ENCODE results near the gene RRP12.
A peak's percentile ranks its signal among the peaks of the same experiment; 100 is the strongest.
"Not testable (repeated sequence)": the region's sequence is repeated elsewhere in the genome, so short reads cannot be mapped to it uniquely, and the experiment has no call there.

The RRP12 gene

DNA sequence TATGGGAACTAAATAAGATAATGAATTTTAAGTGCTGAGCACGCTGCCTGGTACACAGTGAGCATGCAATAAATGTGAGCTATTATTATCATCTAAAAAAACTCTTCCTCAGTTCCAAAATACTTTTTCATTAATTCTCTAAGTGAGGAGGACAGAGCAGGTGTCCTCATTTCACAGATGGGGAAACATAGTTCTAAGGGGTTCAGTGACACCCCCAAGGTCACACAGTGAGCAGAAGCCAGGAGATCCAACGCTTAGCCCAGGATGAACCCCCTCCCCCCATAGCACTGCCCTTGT, 6.8 kb upstream of the RRP12 start:
- DNase-seq (ENCODE audit: low spot score): no peak

DNA sequence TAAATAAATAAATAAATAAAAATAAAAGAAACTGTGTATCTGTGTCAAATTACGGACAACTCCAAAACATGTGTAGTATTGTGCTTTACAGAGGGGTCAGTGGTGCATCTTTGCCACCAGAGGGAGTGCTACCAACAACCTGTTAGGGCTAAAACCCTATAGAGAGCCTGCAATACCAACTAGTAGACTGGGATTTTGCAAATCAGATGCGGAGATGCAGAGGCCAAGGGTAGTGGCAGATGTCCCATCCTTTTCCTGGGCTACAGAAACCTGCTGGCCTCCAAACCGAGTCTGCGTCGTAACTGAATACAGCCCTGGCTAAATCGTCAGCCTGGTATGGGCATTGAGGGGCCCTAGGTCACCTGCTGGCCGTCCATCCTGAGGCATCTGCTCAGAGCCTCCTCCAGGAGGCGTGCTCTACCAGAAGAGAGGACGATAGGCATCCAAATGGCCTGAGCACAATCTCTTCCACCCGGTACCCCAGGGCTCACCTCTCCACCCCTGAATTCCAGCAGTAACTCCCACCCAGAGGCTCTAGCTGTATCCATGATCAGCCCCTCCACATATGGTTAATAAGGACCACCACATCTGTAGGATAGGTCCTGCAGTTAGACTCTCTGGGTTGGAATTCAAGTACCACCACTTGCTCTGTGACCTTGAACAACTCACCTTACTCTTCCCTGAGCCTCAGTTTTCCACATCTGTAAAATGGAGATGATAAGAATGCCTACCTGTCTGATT, 6.2 kb upstream of the RRP12 start:
- DNase-seq (ENCODE audit: low spot score): peak; percentile 70

DNA sequence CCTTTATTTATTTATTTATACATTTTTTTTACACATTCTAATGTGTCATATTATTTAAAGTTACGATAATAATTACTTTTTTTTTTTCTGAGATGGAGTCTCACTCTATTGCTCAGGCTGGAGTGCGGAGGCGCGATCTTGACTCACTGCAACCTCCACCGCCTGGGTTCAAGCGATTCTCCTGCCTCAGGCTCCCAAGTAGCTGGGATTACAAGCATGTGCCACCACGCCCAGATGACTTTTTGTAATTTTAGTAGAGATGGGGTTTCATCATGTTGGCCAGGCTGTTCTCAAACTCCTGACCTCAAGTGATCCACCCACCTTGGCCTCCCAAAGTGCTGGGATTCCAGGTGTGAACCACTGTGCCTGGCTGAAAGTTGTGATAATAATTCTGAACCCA, 5.3 kb upstream of the RRP12 start:
- DNase-seq (ENCODE audit: low spot score): not testable (repeated sequence)

GRCh38 chr10:97406064-97406463, 4.9 kb upstream of the RRP12 start:
- DNase-seq (ENCODE audit: low spot score): no peak

GRCh38 chr10:97404044-97404443, 2.9 kb upstream of the RRP12 start:
- DNase-seq (ENCODE audit: low spot score): no peak

DNA sequence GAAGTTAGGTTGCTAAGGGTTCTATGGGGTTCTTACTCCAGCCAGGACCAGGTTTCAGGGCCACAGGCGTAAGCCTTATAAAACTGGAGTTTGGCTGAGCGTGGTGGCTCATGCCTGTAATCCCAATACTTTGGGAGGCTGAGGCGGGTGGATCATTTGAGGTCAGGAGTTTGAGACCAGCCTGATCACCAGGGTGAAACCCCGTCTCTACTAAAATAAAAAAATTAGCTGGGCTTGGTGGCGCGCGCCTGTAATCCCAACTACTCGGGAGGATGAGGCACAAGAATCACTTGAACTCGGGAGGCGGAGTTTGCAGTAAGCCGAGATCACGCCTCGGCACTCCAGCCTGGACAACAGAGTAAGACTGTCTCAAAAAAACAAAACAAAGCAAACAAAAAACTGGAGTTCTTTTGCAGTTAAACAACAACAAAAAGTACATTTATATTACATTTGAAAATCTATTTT, 347 bp upstream of the RRP12 start:
- DNase-seq (ENCODE audit: low spot score): no peak

DNA sequence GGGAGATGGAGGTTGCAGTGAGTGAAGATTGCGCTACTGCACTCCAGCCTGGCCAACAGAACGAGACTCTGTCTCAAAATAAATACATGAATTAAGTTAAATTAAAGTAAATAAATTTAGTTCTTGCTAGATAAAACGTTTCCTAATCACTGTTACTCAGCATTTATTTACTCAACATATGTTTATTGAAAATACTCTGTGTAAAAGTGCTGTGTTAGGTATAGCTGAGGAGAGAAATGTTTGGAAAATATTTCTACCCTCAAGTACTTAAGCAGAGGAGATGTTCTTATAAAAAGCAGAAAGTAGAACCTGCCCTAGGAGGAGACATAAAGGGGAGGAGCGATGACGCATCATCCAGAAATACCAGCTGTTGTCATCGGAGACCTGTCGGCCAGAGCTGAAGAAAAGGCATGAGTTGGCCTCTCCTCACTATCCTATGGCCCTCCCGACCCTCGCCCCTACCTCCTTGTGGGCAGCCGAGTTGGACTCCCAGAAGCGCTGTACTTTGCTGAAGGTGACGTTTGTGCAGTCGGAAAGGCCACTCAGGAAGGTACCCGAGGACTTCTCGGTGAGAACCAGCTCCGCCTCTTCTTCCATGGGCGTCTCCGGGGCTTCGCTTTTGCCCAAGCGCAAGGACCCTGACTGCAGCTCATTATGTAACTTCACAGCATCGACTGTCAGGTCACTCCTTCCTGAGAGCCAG, 1.1 kb downstream of the RRP12 start:
- peak; percentile 53 for DNase-seq (ENCODE audit: low spot score)

- DNase-seq (ENCODE audit: low spot score): no peak
These were observed 5.1 kb downstream of the RRP12 start for GRCh38 chr10:97396056-97396455.

DNA sequence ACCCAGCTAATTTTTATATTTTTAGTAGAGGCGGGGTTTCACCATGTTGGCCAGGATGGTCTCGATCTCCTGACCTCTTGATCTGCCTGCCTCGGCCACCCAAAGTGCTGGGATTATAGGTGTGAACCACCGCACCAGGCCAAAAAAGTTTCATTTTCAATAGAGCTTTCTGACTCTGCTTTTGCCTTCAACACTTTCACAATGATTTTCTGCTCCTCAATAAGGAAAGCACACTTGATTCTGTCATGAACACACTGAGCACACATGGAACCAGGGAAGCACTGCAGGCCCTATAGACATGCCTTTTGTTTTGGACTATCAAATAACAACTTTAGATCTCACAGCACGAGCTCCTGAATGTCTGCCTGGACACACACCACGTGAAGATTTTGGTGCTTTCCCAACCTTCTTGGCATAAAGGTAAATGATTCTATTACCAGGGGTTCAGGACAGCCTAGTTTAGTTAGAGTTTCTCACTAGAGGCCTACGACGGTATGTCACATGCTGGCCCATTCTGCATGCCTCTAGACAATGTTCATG, 8.0 kb downstream of the RRP12 start:
- DNase-seq (ENCODE audit: low spot score): no peak

- DNase-seq (ENCODE audit: low spot score): no peak
These were observed 11.0 kb downstream of the RRP12 start for GRCh38 chr10:97390091-97390490.

GRCh38 chr10:97388152-97388551, 13.0 kb downstream of the RRP12 start:
- no peak for DNase-seq (ENCODE audit: low spot score)

- DNase-seq (ENCODE audit: low spot score): no peak
These were observed 15.6 kb downstream of the RRP12 start for GRCh38 chr10:97385565-97385964.

DNA sequence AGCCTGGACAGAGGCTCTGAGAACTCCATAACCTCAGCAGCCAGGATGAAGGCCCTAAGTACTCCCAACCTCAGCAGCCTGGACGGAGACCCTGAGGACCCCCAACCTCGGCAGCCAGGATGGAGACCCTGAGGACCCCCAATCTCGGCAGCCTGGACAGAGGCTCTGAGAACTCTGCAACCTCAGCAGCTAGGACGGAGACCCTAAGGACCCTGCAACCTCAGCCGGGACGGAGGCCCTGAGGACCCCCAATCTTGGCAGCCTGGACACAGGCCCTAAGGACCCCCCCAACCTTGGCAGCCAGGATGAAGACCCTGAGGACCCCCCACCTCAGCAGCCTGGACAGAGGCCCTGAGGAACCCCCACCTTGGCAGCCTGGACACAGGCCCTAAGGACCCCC, 16.5 kb downstream of the RRP12 start:
- DNase-seq (ENCODE audit: low spot score): peak; percentile 0

DNA sequence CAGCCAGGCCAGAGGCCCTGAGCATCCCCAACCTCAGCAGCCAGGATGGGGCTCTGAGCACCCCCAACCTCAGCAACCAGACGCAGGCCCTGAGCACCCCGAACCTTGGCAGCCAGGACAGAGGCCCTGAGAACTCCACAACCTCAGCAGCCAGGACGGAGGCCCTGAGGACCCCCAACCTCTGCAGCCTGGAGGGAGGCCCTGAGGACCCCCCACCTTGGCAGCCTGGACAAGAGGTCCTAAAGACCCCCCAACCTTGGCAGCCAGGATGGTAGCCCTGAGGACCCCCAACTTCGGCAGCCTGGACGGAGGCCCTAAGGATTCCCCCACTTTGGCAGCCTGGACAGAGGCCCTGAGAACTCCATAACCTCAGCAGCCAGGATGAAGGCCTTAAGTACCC, 17.0 kb downstream of the RRP12 start:
- peak; percentile 1 for DNase-seq (ENCODE audit: low spot score)

- DNase-seq (ENCODE audit: low spot score): no peak
These were observed 18.0 kb downstream of the RRP12 start for GRCh38 chr10:97383159-97383558.

DNA sequence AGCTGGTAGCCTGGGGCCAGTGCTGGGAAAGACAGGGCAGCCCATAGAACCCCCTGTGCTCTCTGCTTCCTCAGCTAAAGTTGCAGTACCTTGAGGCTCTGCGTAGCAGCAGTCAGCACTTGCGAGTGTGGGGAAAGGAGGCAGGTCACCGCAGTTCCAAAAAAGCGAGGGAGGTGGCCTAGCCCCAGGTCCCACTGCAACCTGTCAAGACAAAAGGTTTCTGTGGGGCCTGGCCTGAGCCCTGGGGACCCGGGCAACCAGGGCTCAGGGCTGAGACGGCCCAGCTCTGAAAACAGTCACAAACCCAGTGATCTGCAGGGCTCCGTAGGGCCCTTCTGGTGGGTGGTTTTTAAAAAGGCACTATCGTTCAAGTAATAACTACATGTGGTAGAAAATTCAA, 19.5 kb downstream of the RRP12 start:
- peak; percentile 1 for DNase-seq (ENCODE audit: low spot score)

DNA sequence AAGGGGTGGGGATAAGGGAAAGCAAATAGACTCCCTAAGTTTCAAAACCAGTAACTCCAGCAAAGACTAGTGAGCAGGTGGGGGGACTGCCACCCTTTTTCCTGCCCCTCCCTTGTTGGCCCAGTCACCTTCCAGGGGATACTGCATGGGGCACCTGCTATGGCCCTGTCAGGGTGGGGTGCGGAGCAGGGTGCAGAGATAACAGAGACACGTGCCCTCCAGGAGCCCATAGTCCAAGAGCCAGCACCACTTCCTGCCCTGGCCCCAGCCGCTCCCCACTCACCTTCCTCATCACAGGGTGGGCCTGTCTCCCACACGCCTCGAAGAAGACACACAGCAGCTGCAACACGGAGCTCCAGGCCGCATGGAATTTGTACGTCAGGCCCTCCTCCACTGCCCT, 20.6 kb downstream of the RRP12 start:
- no peak for DNase-seq (ENCODE audit: low spot score)

DNA sequence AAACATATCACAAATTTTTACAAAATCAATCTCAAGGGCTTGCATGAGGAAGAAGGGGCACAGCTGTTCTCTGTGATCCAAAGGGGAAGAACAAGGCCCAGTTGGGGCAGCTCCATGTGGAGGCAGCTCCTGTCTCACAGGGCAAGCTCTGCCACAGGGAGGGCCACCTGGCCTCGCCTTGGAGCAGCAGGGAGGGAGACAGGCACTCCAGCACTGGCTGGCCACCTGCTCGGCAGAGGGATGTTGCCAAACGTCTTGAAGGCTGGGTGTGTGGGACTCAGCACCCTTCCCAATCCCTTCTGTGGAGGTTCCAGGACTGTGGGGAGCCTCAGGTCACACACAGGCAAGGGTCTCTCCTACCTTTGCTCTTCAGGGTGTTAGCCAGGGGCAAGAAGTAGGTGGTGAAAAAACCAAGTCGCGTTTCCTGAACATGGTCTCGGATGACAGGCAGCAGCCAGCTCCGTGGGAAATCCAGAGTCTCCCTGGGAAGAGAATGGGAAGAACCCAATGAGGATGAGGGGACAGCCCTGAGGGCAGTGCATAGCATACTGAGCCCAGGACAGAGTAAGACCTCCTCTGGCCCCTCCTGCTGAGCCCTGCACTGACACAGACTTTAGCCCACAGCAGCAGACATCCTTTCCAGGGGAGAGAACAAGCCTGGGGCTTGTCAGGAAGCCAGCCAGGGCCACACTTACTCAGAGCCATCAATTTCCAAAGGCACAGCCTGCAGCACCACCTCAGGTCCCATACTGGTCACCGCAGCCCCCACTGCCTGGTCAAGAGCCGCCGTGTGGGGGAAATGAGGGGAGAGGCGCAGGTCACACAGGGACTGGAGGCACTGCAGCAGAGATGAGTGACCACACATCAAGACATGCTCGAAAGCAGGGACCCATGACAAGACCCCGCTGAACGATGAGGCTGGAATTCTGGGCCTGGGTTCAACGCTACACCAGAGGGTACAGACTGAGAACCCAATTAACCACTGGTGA, 21.9 kb downstream of the RRP12 start:
- no peak for DNase-seq (ENCODE audit: low spot score)

- no peak for DNase-seq (ENCODE audit: low spot score)
These were observed 24.7 kb downstream of the RRP12 start for GRCh38 chr10:97376413-97376812.

GRCh38 chr10:97373456-97373855, 27.7 kb downstream of the RRP12 start:
- DNase-seq (ENCODE audit: low spot score): no peak

GRCh38 chr10:97372233-97372875, 28.8 kb downstream of the RRP12 start:
- no peak for DNase-seq (ENCODE audit: low spot score)

- peak; percentile 53 for DNase-seq (ENCODE audit: low spot score)
These were observed 29.4 kb downstream of the RRP12 start for GRCh38 chr10:97371696-97372095.

Data from D341Med (cell line).